Measurements from ENCODE around the gene NANOS1. TPM values are rescaled to one million over a fixed set of nuclear protein-coding genes. Genes with fewer than 3 reads are reported as not detected.
A peak's percentile ranks its signal among the peaks of the same experiment; 100 is the strongest.

NANOS1 gene
- total RNA-seq, 1 experiment from 2014 or later: 18.0 TPM

DNA sequence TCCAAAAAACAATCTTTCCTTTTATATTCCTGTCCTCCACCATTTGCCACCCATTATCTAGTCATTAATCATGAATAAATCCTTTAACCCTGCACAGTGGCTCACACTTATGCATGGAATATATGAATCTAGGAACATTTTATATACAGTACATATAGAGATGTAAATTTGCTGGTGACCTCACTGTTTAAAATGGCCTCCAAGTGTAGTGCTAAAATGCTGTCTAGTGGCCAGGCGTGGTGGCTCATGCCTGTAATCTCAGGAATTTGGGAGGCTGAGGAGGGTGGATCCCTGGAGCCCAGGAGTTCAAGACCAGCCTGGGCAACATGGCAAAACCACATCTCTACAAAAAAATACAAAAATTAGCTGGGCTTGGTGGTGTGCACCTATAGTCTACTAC lies 9.6 kb downstream of the NANOS1 start:
- in situ Hi-C loops (cut with HindIII; ENCODE audit: low pct_unique_long_range_greater_than_20kb, low sequenced_read_pairs) (no loop called here), intact Hi-C loops (cut with micrococcal nuclease; ENCODE audit: unreplicated experiment) (no loop called here)
- H3K27ac ChIP-seq (ENCODE audit: low read length): no peak overlapping the region
- no peak overlapping the region for H3K4me3 ChIP-seq (ENCODE audit: low read depth in 2 of 2, low read length in 2 of 2)
- peaks cover 1% of the 10 kb centered on the region; the same call in 1 of the 2 replicates for H3K4me1 ChIP-seq (ENCODE audit: control insufficient read depth, insufficient read depth, low read length)
- no peak for DNase-seq (ENCODE audit: low read depth, low spot score)
- no peaks in the 10 kb centered on the region for H3K27me3 ChIP-seq (ENCODE audit: control insufficient read depth, insufficient read depth, low read length)
- ATAC-seq: no peak
- BruUV-seq (replicated peaks): no TSS peak
- H3K9me3 ChIP-seq (ENCODE audit: control insufficient read depth, insufficient read depth, low read depth, low read length): no peaks in the 10 kb centered on the region
- TF ChIP-seq SIN3A (IDR thresholded peaks at IDR 0.05; ENCODE audit: borderline replicate concordance, insufficient read depth, low read depth, low read length): no peak
- no peak for TF ChIP-seq POLR2AphosphoS5 (IDR thresholded peaks at IDR 0.05; ENCODE audit: low read depth, low read length)
- POLR2A ChIA-PET: interaction anchor here (0.6 kb wide), 1 partner anchor 284 kb away, joined by 3 read pairs; the partner anchor contains the start of gene CACUL1
- CTCF ChIA-PET: no interaction called here
- H3K36me3 ChIP-seq (ENCODE audit: control insufficient read depth, insufficient read depth, low read length): peaks cover 62% of the 10 kb centered on the region

DNA sequence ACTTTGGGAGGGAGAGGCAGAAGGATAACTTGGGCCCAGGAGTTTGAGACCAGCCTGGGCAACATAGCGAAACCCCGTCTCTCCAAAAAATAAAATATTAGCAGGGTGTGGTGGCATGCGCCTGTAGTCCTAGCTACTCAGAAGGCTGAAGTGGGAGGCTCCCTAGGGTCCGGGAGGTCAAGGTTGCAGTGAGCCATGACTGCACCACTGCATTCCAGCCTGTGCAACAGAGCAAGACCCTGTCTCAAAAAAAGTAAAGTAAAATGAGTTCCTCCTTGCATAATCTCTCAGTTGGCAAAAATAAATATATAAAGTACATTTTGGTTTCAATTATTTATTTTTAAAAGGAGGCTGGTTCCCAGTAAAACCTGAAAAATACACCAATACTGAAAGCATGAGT lies 11.8 kb downstream of the NANOS1 start:
- ChIA-PET POLR2A (no interaction called here), CTCF (interaction anchor here (0.6 kb wide), 1 partner anchor 60 kb away, joined by 5 read pairs; no protein-coding TSS in a partner anchor)
- no peak for TF ChIP-seq TCF7L2 (IDR thresholded peaks at IDR 0.05; ENCODE audit: low read depth, low read length)
- TF ChIP-seq SIN3A (IDR thresholded peaks at IDR 0.05; ENCODE audit: borderline replicate concordance, insufficient read depth, low read depth, low read length): no peak
- no peak for TF ChIP-seq POLR2AphosphoS5 (IDR thresholded peaks at IDR 0.05; ENCODE audit: low read depth, low read length)
- TF ChIP-seq, protein P1, sequence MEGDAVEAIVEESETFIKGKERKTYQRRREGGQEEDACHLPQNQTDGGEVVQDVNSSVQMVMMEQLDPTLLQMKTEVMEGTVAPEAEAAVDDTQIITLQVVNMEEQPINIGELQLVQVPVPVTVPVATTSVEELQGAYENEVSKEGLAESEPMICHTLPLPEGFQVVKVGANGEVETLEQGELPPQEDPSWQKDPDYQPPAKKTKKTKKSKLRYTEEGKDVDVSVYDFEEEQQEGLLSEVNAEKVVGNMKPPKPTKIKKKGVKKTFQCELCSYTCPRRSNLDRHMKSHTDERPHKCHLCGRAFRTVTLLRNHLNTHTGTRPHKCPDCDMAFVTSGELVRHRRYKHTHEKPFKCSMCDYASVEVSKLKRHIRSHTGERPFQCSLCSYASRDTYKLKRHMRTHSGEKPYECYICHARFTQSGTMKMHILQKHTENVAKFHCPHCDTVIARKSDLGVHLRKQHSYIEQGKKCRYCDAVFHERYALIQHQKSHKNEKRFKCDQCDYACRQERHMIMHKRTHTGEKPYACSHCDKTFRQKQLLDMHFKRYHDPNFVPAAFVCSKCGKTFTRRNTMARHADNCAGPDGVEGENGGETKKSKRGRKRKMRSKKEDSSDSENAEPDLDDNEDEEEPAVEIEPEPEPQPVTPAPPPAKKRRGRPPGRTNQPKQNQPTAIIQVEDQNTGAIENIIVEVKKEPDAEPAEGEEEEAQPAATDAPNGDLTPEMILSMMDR (IDR thresholded peaks at IDR 0.05): no peak
- in situ Hi-C loops (cut with HindIII; ENCODE audit: low pct_unique_long_range_greater_than_20kb, low sequenced_read_pairs) (no loop called here), intact Hi-C loops (cut with micrococcal nuclease; ENCODE audit: unreplicated experiment) (no loop called here)
- Histone ChIP-seq H3K4me1 (ENCODE audit: control insufficient read depth, insufficient read depth, low read length) (no peaks in the 10 kb centered on the region), H3K27ac (ENCODE audit: low read length) (no peak overlapping the region), H3K4me3 (ENCODE audit: low read depth in 2 of 2, low read length in 2 of 2) (no peak overlapping the region), H3K9me3 (ENCODE audit: control insufficient read depth, insufficient read depth, low read depth, low read length) (no peaks in the 10 kb centered on the region), H3K27me3 (ENCODE audit: control insufficient read depth, insufficient read depth, low read length) (no peaks in the 10 kb centered on the region), H3K36me3 (ENCODE audit: control insufficient read depth, insufficient read depth, low read length) (peaks cover 61% of the 10 kb centered on the region)
- no TSS peak for BruUV-seq (replicated peaks)
- ATAC-seq (no peak), DNase-seq (ENCODE audit: low read depth, low spot score) (no peak)

DNA sequence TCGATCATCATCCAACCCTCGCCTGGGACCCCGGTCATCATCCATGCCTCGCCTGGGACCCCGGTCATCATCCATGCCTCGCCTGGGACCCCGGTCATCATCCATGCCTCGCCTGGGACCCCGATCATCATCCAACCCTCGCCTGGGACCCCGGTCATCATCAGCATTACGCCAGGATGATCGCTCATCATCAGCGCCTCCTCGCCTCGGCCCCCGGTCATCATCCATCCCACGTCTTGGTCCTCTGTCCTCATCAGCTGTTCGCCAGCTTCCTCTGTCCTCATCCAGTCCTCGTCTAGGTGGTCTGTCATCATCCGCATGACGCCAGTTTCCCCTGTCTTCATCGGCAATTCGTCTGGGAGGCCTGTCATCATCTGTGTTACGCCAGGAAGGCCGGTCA lies 12.7 kb downstream of the NANOS1 start:
- Histone ChIP-seq H3K4me1 (ENCODE audit: control insufficient read depth, insufficient read depth, low read length) (no peaks in the 10 kb centered on the region), H3K9me3 (ENCODE audit: control insufficient read depth, insufficient read depth, low read depth, low read length) (no peaks in the 10 kb centered on the region), H3K27me3 (ENCODE audit: control insufficient read depth, insufficient read depth, low read length) (no peaks in the 10 kb centered on the region), H3K27ac (ENCODE audit: low read length) (no peak overlapping the region), H3K36me3 (ENCODE audit: control insufficient read depth, insufficient read depth, low read length) (peaks cover 57% of the 10 kb centered on the region), H3K4me3 (ENCODE audit: low read depth in 2 of 2, low read length in 2 of 2) (no peak overlapping the region)
- in situ Hi-C loops (cut with HindIII; ENCODE audit: low pct_unique_long_range_greater_than_20kb, low sequenced_read_pairs) (no loop called here), intact Hi-C loops (cut with micrococcal nuclease; ENCODE audit: unreplicated experiment) (no loop called here)
- TF ChIP-seq, protein P1 (IDR thresholded peaks at IDR 0.05): no peak
- TF ChIP-seq POLR2AphosphoS5 (IDR thresholded peaks at IDR 0.05; ENCODE audit: low read depth, low read length) (no peak), SIN3A (IDR thresholded peaks at IDR 0.05; ENCODE audit: borderline replicate concordance, insufficient read depth, low read depth, low read length) (no peak)
- ChIA-PET CTCF (no interaction called here), POLR2A (no interaction called here)
- DNase-seq (ENCODE audit: low read depth, low spot score) (no peak), ATAC-seq (no peak)
- TSS peak; percentile 98 for BruUV-seq (replicated peaks)
